ENCODE results near the gene TOX3. TPM values are rescaled to one million over a fixed set of nuclear protein-coding genes. Genes with fewer than 3 reads are reported as not detected.

The TOX3 gene
- total and polyA plus RNA-seq, 4 donors: 1.3 to 3.5 (median 2.4) TPM

DNA sequence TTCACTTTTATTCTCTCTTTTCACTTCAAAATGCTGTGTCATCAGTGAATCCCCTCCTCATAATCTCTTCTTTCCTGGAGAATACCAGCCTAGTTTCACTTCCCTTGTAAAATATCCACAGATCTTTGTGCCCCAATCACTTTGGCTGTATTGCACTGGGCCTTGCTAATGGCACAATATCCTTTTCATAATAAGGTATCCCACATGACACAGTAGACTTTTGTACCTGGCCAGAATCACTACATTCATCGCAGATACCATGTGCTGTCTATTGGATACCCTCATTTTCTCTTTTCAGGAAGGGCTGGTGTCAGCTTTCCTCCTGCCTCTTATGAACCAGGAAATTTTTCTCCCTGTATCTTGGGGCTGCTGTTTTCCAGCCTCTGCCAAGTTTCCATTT, 25.7 kb upstream of the TOX3 start:
- no peak for DNase-seq (ENCODE audit: low spot score)
- 91% methylated on average over 1 of the region's 1 CpG for WGBS
- no peak overlapping the region for H3K4me3 ChIP-seq (ENCODE audit: low read depth in 1 of 3, low read length in 3 of 3)
- TF ChIP-seq RAD21 (IDR thresholded peaks at IDR 0.05) (no peak), JUND (IDR thresholded peaks at IDR 0.05) (no peak), HNF4A (conservative IDR thresholded peaks at IDR 0.05) (peak in 1 of 2 donors; percentile 22)
- peaks cover 5 to 9% (median 7%) of the 10 kb centered on the region in 4 donors for H3K4me1 ChIP-seq (ENCODE audit: control insufficient read depth in 4 of 4, insufficient read depth in 4 of 4, low read length in 3 of 4)
- no peaks in the 10 kb centered on the region for H3K9me3 ChIP-seq (ENCODE audit: control insufficient read depth in 4 of 4, low read length in 3 of 4)
- H3K27me3 ChIP-seq (ENCODE audit: control insufficient read depth in 4 of 4, insufficient read depth in 4 of 4, low read length in 3 of 4): no peaks in the 10 kb centered on the region
- H3K27ac ChIP-seq (ENCODE audit: low read depth in 1 of 2, low read length in 2 of 2): no peak overlapping the region
- no peaks in the 10 kb centered on the region for H3K36me3 ChIP-seq (ENCODE audit: control insufficient read depth in 4 of 4, insufficient read depth in 3 of 4, low read depth in 1 of 4, low read length in 3 of 4)
- no peak overlapping the region for H3K9ac ChIP-seq (ENCODE audit: low read depth in 1 of 2, low read length in 2 of 2)

DNA sequence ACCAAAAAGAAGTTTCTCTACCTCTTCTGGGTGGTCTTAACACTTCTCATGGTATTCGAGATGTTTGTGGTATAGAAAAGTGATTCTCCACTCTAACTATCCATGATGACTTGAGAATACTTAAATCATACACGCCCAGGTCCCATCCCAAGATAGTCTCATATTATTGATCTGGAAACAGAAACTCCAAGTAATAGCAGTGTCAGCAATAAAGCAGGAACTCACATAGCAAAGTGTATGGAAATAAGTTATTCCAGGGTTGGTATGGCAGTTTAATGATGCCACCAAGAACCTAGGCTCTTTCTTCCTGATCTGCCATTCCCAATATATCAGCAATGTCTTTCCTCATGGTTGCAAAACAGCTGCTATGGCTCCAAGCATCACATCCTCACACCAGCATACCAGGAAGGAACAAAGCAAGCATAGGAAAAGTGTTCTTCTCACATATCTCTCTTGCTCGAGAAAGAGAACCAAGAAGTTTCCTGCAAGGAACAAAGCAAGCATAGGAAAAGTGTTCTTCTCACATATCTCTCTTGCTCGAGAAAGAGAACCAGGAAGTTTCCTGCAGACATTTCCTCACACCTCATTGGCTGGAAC, 23.6 kb upstream of the TOX3 start:
- Histone ChIP-seq H3K4me3 (ENCODE audit: low read depth in 1 of 3, low read length in 3 of 3) (no peak overlapping the region), H3K9ac (ENCODE audit: low read depth in 1 of 2, low read length in 2 of 2) (no peak overlapping the region), H3K36me3 (ENCODE audit: control insufficient read depth in 4 of 4, insufficient read depth in 3 of 4, low read depth in 1 of 4, low read length in 3 of 4) (no peaks in the 10 kb centered on the region), H3K9me3 (ENCODE audit: control insufficient read depth in 4 of 4, low read length in 3 of 4) (no peaks in the 10 kb centered on the region), H3K4me1 (ENCODE audit: control insufficient read depth in 4 of 4, insufficient read depth in 4 of 4, low read length in 3 of 4) (peaks cover 5 to 9% (median 7%) of the 10 kb centered on the region in 4 donors), H3K27me3 (ENCODE audit: control insufficient read depth in 4 of 4, insufficient read depth in 4 of 4, low read length in 3 of 4) (no peaks in the 10 kb centered on the region), H3K27ac (ENCODE audit: low read depth in 1 of 2, low read length in 2 of 2) (no peak overlapping the region)
- DNase-seq (ENCODE audit: low spot score): no peak
- TF ChIP-seq, protein P1, sequence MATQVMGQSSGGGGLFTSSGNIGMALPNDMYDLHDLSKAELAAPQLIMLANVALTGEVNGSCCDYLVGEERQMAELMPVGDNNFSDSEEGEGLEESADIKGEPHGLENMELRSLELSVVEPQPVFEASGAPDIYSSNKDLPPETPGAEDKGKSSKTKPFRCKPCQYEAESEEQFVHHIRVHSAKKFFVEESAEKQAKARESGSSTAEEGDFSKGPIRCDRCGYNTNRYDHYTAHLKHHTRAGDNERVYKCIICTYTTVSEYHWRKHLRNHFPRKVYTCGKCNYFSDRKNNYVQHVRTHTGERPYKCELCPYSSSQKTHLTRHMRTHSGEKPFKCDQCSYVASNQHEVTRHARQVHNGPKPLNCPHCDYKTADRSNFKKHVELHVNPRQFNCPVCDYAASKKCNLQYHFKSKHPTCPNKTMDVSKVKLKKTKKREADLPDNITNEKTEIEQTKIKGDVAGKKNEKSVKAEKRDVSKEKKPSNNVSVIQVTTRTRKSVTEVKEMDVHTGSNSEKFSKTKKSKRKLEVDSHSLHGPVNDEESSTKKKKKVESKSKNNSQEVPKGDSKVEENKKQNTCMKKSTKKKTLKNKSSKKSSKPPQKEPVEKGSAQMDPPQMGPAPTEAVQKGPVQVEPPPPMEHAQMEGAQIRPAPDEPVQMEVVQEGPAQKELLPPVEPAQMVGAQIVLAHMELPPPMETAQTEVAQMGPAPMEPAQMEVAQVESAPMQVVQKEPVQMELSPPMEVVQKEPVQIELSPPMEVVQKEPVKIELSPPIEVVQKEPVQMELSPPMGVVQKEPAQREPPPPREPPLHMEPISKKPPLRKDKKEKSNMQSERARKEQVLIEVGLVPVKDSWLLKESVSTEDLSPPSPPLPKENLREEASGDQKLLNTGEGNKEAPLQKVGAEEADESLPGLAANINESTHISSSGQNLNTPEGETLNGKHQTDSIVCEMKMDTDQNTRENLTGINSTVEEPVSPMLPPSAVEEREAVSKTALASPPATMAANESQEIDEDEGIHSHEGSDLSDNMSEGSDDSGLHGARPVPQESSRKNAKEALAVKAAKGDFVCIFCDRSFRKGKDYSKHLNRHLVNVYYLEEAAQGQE (IDR thresholded peaks at IDR 0.05): no peak
- TF ChIP-seq YY1 (IDR thresholded peaks at IDR 0.05) (no peak), FOXA1 (IDR thresholded peaks at IDR 0.05) (no peak), RXRA (IDR thresholded peaks at IDR 0.05) (no peak), NR2F2 (IDR thresholded peaks at IDR 0.05) (no peak), EGR1 (IDR thresholded peaks at IDR 0.05; ENCODE audit: low read depth in 2 of 2) (no peak), GABPA (IDR thresholded peaks at IDR 0.05 in 1 of 2, conservative IDR thresholded peaks at IDR 0.05 in 1 of 2) (no peak), TAF1 (conservative IDR thresholded peaks at IDR 0.05) (no peak), RAD21 (IDR thresholded peaks at IDR 0.05) (no peak)
- TF ChIP-seq, protein P2, sequence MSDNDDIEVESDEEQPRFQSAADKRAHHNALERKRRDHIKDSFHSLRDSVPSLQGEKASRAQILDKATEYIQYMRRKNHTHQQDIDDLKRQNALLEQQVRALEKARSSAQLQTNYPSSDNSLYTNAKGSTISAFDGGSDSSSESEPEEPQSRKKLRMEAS (IDR thresholded peaks at IDR 0.05): no peak
- TF ChIP-seq, protein P3, sequence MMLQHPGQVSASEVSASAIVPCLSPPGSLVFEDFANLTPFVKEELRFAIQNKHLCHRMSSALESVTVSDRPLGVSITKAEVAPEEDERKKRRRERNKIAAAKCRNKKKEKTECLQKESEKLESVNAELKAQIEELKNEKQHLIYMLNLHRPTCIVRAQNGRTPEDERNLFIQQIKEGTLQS (IDR thresholded peaks at IDR 0.05): no peak
- TF ChIP-seq, protein P4, sequence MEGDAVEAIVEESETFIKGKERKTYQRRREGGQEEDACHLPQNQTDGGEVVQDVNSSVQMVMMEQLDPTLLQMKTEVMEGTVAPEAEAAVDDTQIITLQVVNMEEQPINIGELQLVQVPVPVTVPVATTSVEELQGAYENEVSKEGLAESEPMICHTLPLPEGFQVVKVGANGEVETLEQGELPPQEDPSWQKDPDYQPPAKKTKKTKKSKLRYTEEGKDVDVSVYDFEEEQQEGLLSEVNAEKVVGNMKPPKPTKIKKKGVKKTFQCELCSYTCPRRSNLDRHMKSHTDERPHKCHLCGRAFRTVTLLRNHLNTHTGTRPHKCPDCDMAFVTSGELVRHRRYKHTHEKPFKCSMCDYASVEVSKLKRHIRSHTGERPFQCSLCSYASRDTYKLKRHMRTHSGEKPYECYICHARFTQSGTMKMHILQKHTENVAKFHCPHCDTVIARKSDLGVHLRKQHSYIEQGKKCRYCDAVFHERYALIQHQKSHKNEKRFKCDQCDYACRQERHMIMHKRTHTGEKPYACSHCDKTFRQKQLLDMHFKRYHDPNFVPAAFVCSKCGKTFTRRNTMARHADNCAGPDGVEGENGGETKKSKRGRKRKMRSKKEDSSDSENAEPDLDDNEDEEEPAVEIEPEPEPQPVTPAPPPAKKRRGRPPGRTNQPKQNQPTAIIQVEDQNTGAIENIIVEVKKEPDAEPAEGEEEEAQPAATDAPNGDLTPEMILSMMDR (IDR thresholded peaks at IDR 0.05; ENCODE audit: low read depth, low read length, missing input control): no peak
- WGBS: 92% methylated on average over 4 of the region's 4 CpGs

All from liver (tissue), 9 donors.